ENCODE measurements around the gene AIG1. TPM values are rescaled to one million over a fixed set of nuclear protein-coding genes. Genes with fewer than 3 reads are reported as not detected.
A peak's percentile ranks its signal among the peaks of the same experiment; 100 is the strongest.

Gene AIG1
- total RNA-seq, 1 experiment from 2014 or later = 2.2 TPM

DNA sequence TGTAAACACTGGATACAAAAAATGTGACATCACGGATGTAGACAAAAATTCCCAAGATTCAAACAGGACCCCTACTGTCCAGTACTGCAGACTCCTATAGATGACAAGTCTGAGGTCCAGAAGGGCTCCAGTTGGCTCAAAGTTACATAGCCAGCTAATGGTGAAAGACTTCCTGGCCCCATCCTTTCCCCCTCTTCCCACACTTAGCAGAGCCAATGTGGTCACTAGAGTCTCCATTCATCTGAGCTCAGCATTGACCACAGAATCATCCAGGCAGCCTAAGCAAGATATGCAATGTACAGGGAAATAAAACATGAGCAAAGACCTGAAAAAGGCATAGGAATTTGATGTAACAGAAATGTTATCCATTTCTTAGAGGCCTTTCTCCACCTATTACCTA lies 209.3 kb downstream of the AIG1 start:
- no peak overlapping the region for H3K4me3 ChIP-seq (ENCODE audit: low read depth, low read length, poor library complexity, severe bottlenecking)
- no peaks in the 10 kb centered on the region for H3K27me3 ChIP-seq (replicated peaks; ENCODE audit: insufficient read depth, low read depth, low read length, poor library complexity)
- TF ChIP-seq EZH2 (IDR thresholded peaks at IDR 0.05; ENCODE audit: borderline replicate concordance, low read depth, low read length, poor library complexity, severe bottlenecking) = no peak
- TF ChIP-seq, protein P1, sequence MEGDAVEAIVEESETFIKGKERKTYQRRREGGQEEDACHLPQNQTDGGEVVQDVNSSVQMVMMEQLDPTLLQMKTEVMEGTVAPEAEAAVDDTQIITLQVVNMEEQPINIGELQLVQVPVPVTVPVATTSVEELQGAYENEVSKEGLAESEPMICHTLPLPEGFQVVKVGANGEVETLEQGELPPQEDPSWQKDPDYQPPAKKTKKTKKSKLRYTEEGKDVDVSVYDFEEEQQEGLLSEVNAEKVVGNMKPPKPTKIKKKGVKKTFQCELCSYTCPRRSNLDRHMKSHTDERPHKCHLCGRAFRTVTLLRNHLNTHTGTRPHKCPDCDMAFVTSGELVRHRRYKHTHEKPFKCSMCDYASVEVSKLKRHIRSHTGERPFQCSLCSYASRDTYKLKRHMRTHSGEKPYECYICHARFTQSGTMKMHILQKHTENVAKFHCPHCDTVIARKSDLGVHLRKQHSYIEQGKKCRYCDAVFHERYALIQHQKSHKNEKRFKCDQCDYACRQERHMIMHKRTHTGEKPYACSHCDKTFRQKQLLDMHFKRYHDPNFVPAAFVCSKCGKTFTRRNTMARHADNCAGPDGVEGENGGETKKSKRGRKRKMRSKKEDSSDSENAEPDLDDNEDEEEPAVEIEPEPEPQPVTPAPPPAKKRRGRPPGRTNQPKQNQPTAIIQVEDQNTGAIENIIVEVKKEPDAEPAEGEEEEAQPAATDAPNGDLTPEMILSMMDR (conservative IDR thresholded peaks at IDR 0.05; ENCODE audit: low read depth, low read length) = no peak
- DNase-seq (ENCODE audit: low spot score) = no peak
- ChIA-PET POLR2A (ENCODE audit: low non-redundant PET) (no interaction called here), CTCF (no interaction called here)
- no TSS peak for BruUV-seq (replicated peaks)
- intact Hi-C loops (cut with micrococcal nuclease; ENCODE audit: unreplicated experiment) = no loop called here
- H3K36me3 ChIP-seq (ENCODE audit: insufficient read depth, low read length, poor library complexity, severe bottlenecking) = no peaks in the 10 kb centered on the region
- no peaks in the 10 kb centered on the region for H3K4me1 ChIP-seq (ENCODE audit: insufficient read depth, low read length, poor library complexity, severe bottlenecking)
- no peaks in the 10 kb centered on the region for H3K9me3 ChIP-seq (ENCODE audit: low read depth, low read length, poor library complexity, severe bottlenecking)
- no peak overlapping the region for H3K27ac ChIP-seq (ENCODE audit: low read depth, low read length, poor library complexity, severe bottlenecking)

DNA sequence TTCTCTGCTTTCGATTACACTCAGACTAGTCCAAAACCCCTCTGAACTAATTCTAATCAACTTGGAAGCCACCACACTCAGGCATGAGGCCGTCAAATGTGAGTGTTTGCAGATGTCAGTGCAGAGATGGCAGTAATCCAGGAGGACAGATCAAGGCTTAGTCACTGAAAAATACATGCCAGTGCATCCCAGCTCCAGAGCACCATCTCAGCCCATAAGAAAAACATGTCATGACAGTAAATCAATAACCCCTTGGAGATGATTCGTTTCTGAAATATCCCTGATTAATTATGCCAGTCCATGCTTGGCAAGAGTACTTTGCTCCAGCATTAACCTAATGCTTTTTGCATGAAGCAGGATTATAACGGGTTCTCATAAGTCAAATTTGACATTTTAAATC lies 210.3 kb downstream of the AIG1 start:
- H3K27me3 ChIP-seq (replicated peaks; ENCODE audit: insufficient read depth, low read depth, low read length, poor library complexity) = no peaks in the 10 kb centered on the region
- H3K9me3 ChIP-seq (ENCODE audit: low read depth, low read length, poor library complexity, severe bottlenecking) = no peaks in the 10 kb centered on the region
- ChIA-PET CTCF (no interaction called here), POLR2A (ENCODE audit: low non-redundant PET) (no interaction called here)
- no peak for TF ChIP-seq EZH2 (IDR thresholded peaks at IDR 0.05; ENCODE audit: borderline replicate concordance, low read depth, low read length, poor library complexity, severe bottlenecking)
- TF ChIP-seq, protein P1 (conservative IDR thresholded peaks at IDR 0.05; ENCODE audit: low read depth, low read length) = no peak
- H3K4me3 ChIP-seq (ENCODE audit: low read depth, low read length, poor library complexity, severe bottlenecking) = no peak overlapping the region
- H3K36me3 ChIP-seq (ENCODE audit: insufficient read depth, low read length, poor library complexity, severe bottlenecking) = no peaks in the 10 kb centered on the region
- no peak overlapping the region for H3K27ac ChIP-seq (ENCODE audit: low read depth, low read length, poor library complexity, severe bottlenecking)
- no TSS peak for BruUV-seq (replicated peaks)
- DNase-seq (ENCODE audit: low spot score) = peak; percentile 17
- H3K4me1 ChIP-seq (ENCODE audit: insufficient read depth, low read length, poor library complexity, severe bottlenecking) = no peaks in the 10 kb centered on the region
- intact Hi-C loops (cut with micrococcal nuclease; ENCODE audit: unreplicated experiment) = no loop called here

DNA sequence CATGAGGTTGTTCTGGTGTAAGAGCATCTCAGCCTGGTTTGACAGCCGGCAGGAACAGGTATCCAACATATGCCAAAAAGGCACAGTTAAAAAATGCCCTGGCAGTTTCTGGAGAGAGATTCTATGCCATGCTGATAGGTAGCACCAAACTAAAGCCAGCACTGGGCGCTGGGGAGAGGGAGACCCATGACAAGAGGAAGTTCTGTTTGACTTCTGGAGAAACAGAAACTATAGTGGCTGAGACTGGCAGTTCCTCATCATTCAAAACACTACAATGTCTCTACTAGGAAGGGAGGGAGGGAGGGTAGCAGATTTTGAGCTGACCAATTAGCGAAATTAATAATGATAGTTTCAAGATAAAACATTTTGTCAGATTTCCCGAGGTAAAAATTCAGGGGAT lies 215.7 kb downstream of the AIG1 start:
- no peaks in the 10 kb centered on the region for H3K27me3 ChIP-seq (replicated peaks; ENCODE audit: insufficient read depth, low read depth, low read length, poor library complexity)
- no peaks in the 10 kb centered on the region for H3K36me3 ChIP-seq (ENCODE audit: insufficient read depth, low read length, poor library complexity, severe bottlenecking)
- no peak overlapping the region for H3K27ac ChIP-seq (ENCODE audit: low read depth, low read length, poor library complexity, severe bottlenecking)
- H3K4me1 ChIP-seq (ENCODE audit: insufficient read depth, low read length, poor library complexity, severe bottlenecking) = no peaks in the 10 kb centered on the region
- intact Hi-C loops (cut with micrococcal nuclease; ENCODE audit: unreplicated experiment) = no loop called here
- H3K4me3 ChIP-seq (ENCODE audit: low read depth, low read length, poor library complexity, severe bottlenecking) = no peak overlapping the region
- POLR2A ChIA-PET (ENCODE audit: low non-redundant PET) = interaction anchor here (0.6 kb wide), 1 partner anchor 344 kb away, joined by 9 read pairs; no protein-coding TSS in a partner anchor
- no peaks in the 10 kb centered on the region for H3K9me3 ChIP-seq (ENCODE audit: low read depth, low read length, poor library complexity, severe bottlenecking)
- no peak for TF ChIP-seq EZH2 (IDR thresholded peaks at IDR 0.05; ENCODE audit: borderline replicate concordance, low read depth, low read length, poor library complexity, severe bottlenecking)
- no TSS peak for BruUV-seq (replicated peaks)
- no peak for DNase-seq (ENCODE audit: low spot score)
- CTCF ChIA-PET = no interaction called here

DNA sequence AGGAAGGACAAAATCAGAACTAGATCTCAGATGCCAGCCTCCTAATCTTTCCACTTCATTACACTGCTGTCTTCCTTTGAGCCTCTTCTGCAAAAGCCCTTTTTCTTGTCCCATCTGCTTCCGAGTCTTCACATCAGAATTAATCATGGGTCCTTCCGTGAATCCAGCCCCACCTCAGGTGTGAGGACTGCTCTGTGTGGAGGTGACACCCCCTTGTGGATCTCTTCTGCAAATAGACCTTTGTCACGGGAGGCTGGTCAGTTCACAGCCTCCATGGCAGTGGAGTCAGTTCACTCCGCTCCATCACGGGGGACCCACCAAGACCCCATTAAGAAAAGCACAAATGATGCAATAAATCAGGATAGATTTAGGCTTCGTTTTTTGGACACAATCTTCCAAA lies 218.7 kb downstream of the AIG1 start:
- POLR2A ChIA-PET (ENCODE audit: low non-redundant PET) = no interaction called here
- no peaks in the 10 kb centered on the region for H3K4me1 ChIP-seq (ENCODE audit: insufficient read depth, low read length, poor library complexity, severe bottlenecking)
- no peak for TF ChIP-seq EZH2 (IDR thresholded peaks at IDR 0.05; ENCODE audit: borderline replicate concordance, low read depth, low read length, poor library complexity, severe bottlenecking)
- TF ChIP-seq, protein P1 (conservative IDR thresholded peaks at IDR 0.05; ENCODE audit: low read depth, low read length) = no peak
- CTCF ChIA-PET = no interaction called here
- H3K36me3 ChIP-seq (ENCODE audit: insufficient read depth, low read length, poor library complexity, severe bottlenecking) = no peaks in the 10 kb centered on the region
- DNase-seq (ENCODE audit: low spot score) = peak; percentile 3
- H3K9me3 ChIP-seq (ENCODE audit: low read depth, low read length, poor library complexity, severe bottlenecking) = no peaks in the 10 kb centered on the region
- no peak overlapping the region for H3K27ac ChIP-seq (ENCODE audit: low read depth, low read length, poor library complexity, severe bottlenecking)
- no peak overlapping the region for H3K4me3 ChIP-seq (ENCODE audit: low read depth, low read length, poor library complexity, severe bottlenecking)
- no TSS peak for BruUV-seq (replicated peaks)
- intact Hi-C loops (cut with micrococcal nuclease; ENCODE audit: unreplicated experiment) = no loop called here
- no peaks in the 10 kb centered on the region for H3K27me3 ChIP-seq (replicated peaks; ENCODE audit: insufficient read depth, low read depth, low read length, poor library complexity)

All from A673 (cell line).